B cell (primary cell): ENCODE results near the gene EGF. TPM values are rescaled to one million over a fixed set of nuclear protein-coding genes. Genes with fewer than 3 reads are reported as not detected.

ENCODE experiments used
- ATAC-seq: fragments of 200-7000 bp; cut with Tn5 transposase; one replicate; pipeline ENCODE4 v1.10.0; 2021; ENCODE audit warnings: low read depth, mild to moderate bottlenecking, moderate number of reproducible peaks, moderate library complexity
- CTCF ChIA-PET: fragments of 350-600 bp; sonication (Branson Sonifier 250); formaldehyde crosslinking; loops from one replicate; lab custom pipeline; 2021; ENCODE audit warnings: antibody characterized with exemption, inconsistent platforms; lab: Charles Lee
- POLR2A ChIA-PET: fragments of 350-600 bp; sonication (Branson Sonifier 250); formaldehyde crosslinking; loops from one replicate; lab custom pipeline; 2021; ENCODE audit warnings: antibody characterized with exemption; lab: Charles Lee
- DNase-seq: peaks from one replicate; pipeline ENCODE4 v3.0.0; 2013
- H2AFZ ChIP-seq: 2 replicates; pipeline ENCODE4 v1.6.1; 2012; ENCODE audit warnings: mild to moderate bottlenecking, low read depth, low read length; ENCODE audit not compliant: insufficient read depth, poor library complexity, severe bottlenecking
- H3K27ac ChIP-seq, 2 donors: 1 replicate in 1 of 2; 2 replicates in 1 of 2; pipeline ENCODE4 v1.5.1; 2012 to 2013; ENCODE audit warnings: low read length in 2 of 2, mild to moderate bottlenecking in 2 of 2, moderate library complexity in 1 of 2
- H3K27me3 ChIP-seq, 4 experiments: fragments of 200-600 bp in 1 of 4; sonication (generic) in 1 of 4; replicated peaks in 1 of 4; 1 replicate in 2 of 4; 2 replicates in 2 of 4; pipeline versions ENCODE4 v1.6.1 to v1.7.0; 2013 to 2016; ENCODE audit warnings: low read length in 3 of 4, mild to moderate bottlenecking in 2 of 4, mixed read lengths in 1 of 4, moderate library complexity in 1 of 4; ENCODE audit not compliant: insufficient read depth in 4 of 4, control insufficient read depth in 3 of 4; ENCODE audit errors: control extremely low read depth in 1 of 4
- H3K36me3 ChIP-seq, 2 experiments: replicated peaks in 1 of 2; 1 replicate in 1 of 2; 2 replicates in 1 of 2; pipeline versions ENCODE4 v1.6.1 to v1.7.1; 2013; ENCODE audit warnings: low read length in 1 of 2; ENCODE audit not compliant: insufficient read depth in 2 of 2, control insufficient read depth in 1 of 2; ENCODE audit errors: control extremely low read depth in 1 of 2, extremely low read depth in 1 of 2
- H3K4me1 ChIP-seq, 2 donors: fragments of 200-600 bp in 1 of 2; sonication (generic) in 1 of 2; 1 replicate in 1 of 2; 2 replicates in 1 of 2; pipeline versions ENCODE4 v1.5.1 to v1.6.1; 2013 to 2017; ENCODE audit warnings: low read length in 2 of 2; ENCODE audit not compliant: control insufficient read depth in 2 of 2, insufficient read depth in 2 of 2
- H3K4me2 ChIP-seq: replicated peaks from 2 replicates; pipeline ENCODE3; 2012; ENCODE audit warnings: mild to moderate bottlenecking, low read depth, low read length; ENCODE audit not compliant: poor library complexity, severe bottlenecking
- H3K4me3 ChIP-seq, 5 experiments: fragments of 200-600 bp in 1 of 5; sonication (generic) in 1 of 5; 1 replicate in 3 of 5; 2 replicates in 2 of 5; pipeline versions ENCODE4 v1.5.1 to v1.7.0; 2011 to 2016; ENCODE audit warnings: low read length in 4 of 5, mild to moderate bottlenecking in 4 of 5, low read depth in 2 of 5, control low read depth in 1 of 5, moderate library complexity in 1 of 5; ENCODE audit not compliant: insufficient read depth in 1 of 5; ENCODE audit errors: control extremely low read depth in 1 of 5, extremely low read depth in 1 of 5
- H3K79me2 ChIP-seq: fragments of 200-600 bp; sonication (generic); one replicate; pipeline ENCODE4 v1.6.0; 2016; ENCODE audit warnings: low read length; ENCODE audit not compliant: control insufficient read depth, insufficient read depth
- H3K9ac ChIP-seq: fragments of 200-600 bp; sonication (generic); 2 replicates; pipeline ENCODE4 v1.6.1; 2017; ENCODE audit warnings: mild to moderate bottlenecking, low read length, moderate library complexity
- H3K9me3 ChIP-seq, 3 donors: one replicate each; pipeline versions ENCODE4 v1.6.1 to v1.7.1; 2013; ENCODE audit warnings: low read length in 2 of 3; ENCODE audit not compliant: control insufficient read depth in 2 of 3, insufficient read depth in 1 of 3; ENCODE audit errors: control extremely low read depth in 1 of 3
- H4K20me1 ChIP-seq: 2 replicates; pipeline ENCODE4 v1.6.0; 2012; ENCODE audit warnings: mild to moderate bottlenecking, low read length; ENCODE audit not compliant: insufficient read depth, control insufficient read depth, poor library complexity, severe bottlenecking
- H3K27ac Mint-ChIP-seq: one replicate; pipeline ENCODE4 v1.8.0; 2021; ENCODE audit warnings: mixed read lengths
- H3K27me3 Mint-ChIP-seq: one replicate; pipeline ENCODE4 v1.8.0; 2021; ENCODE audit warnings: mixed read lengths
- H3K4me1 Mint-ChIP-seq: one replicate; pipeline ENCODE4 v1.8.0; 2021; ENCODE audit warnings: mixed read lengths
- H3K4me3 Mint-ChIP-seq: one replicate; pipeline ENCODE4 v1.8.0; 2021; ENCODE audit warnings: mixed read lengths
- H3K9me3 Mint-ChIP-seq: one replicate; pipeline ENCODE4 v1.8.0; 2022; ENCODE audit warnings: mixed read lengths; ENCODE audit not compliant: insufficient read depth
- EZH2 ChIP-seq: IDR thresholded peaks from 2 replicates; pipeline ENCODE4 v1.6.1; 2012; ENCODE audit warnings: borderline replicate concordance, low read depth, mild to moderate bottlenecking, moderate library complexity, low read length; ENCODE audit not compliant: insufficient read depth, poor library complexity, severe bottlenecking
- WGBS: methylation state at CpG from one replicate; pipeline ENCODE4 v1.1.5; 2013; ENCODE audit warnings: missing lambda C conversion rate; ENCODE audit not compliant: insufficient coverage; 5-methylcytosine and 5-hydroxymethylcytosine counted together
- intact Hi-C: fragments of 100-400 bp; cut with micrococcal nuclease; formaldehyde crosslinking; loops from one replicate; pipeline ENCODE4 v1.10.0; 2022
- polyA plus RNA-seq: library from polyadenylated mRNA; depleted of rRNA; stranded (reverse); fragments of >200 nt; gene quantifications from 2 replicates; pipeline ENCODE4 v1.2.3, GENCODE V29; 2012
- total RNA-seq, 2 donors: library from RNA; stranded (reverse); fragments of 120-200 nt in 1 of 2; gene quantifications; 1 replicate in 1 of 2; 2 replicates in 1 of 2; pipeline versions ENCODE4 v1.2.3 to v1.2.4, GENCODE V29; 2013 to 2022
- TF ChIP-seq, protein P1 (sequence below): fragments of 200-600 bp; IDR thresholded peaks from one replicate; pipeline ENCODE4 v1.8.0; 2022; ENCODE audit warnings: antibody characterized with exemption, mild to moderate bottlenecking

EGF gene
- total and polyA plus RNA-seq, 2 donors (not counting 1 experiment from before 2014, with no cell fraction given), result not detected

DNA sequence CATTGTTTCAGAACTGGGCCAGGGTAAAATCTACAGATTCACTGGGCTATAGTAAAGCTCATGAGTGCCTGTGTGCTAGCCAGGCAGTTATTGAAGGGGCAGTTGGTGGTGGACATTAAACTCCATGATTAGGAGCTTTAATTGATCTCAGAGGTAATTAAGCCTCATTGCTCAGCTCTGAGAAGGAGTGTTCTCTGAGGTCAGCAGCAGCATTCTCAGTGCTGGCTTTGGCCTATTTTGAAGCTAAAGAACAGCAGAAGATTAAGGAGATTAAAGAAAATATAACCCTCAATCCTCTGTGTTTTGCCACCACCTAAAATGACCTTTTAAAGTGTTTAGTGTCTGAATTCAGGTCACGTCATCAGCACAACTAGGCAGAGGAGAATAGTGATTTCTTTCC is 42.5 kb downstream of the EGF start:
- Histone ChIP-seq H4K20me1 (no peaks in the 10 kb centered on the region), H2AFZ (no peak overlapping the region), H3K27me3 (no peaks in the 10 kb centered on the region), H3K79me2 (no peaks in the 10 kb centered on the region), H3K9ac (no peak overlapping the region), H3K4me2 (no peak overlapping the region), H3K4me1 (no peaks in the 10 kb centered on the region), H3K4me3 (no peak overlapping the region), H3K9me3 (no peaks in the 10 kb centered on the region), H3K27ac (no peak overlapping the region), H3K36me3 (no peaks in the 10 kb centered on the region)
- ATAC-seq (no peak), DNase-seq (no peak)
- Mint-ChIP-seq H3K27me3 (peaks cover 7% of the 10 kb centered on the region), H3K27ac (no peak overlapping the region), H3K4me3 (no peak overlapping the region), H3K4me1 (no peaks in the 10 kb centered on the region), H3K9me3 (no peaks in the 10 kb centered on the region)
- no CpG with 5 or more reads among the region's 1 CpG for WGBS
- intact Hi-C loops, result no loop called here
- ChIA-PET CTCF (no interaction called here), POLR2A (no interaction called here)
- TF ChIP-seq, protein P1, sequence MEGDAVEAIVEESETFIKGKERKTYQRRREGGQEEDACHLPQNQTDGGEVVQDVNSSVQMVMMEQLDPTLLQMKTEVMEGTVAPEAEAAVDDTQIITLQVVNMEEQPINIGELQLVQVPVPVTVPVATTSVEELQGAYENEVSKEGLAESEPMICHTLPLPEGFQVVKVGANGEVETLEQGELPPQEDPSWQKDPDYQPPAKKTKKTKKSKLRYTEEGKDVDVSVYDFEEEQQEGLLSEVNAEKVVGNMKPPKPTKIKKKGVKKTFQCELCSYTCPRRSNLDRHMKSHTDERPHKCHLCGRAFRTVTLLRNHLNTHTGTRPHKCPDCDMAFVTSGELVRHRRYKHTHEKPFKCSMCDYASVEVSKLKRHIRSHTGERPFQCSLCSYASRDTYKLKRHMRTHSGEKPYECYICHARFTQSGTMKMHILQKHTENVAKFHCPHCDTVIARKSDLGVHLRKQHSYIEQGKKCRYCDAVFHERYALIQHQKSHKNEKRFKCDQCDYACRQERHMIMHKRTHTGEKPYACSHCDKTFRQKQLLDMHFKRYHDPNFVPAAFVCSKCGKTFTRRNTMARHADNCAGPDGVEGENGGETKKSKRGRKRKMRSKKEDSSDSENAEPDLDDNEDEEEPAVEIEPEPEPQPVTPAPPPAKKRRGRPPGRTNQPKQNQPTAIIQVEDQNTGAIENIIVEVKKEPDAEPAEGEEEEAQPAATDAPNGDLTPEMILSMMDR, result no peak
- TF ChIP-seq EZH2, result no peak

DNA sequence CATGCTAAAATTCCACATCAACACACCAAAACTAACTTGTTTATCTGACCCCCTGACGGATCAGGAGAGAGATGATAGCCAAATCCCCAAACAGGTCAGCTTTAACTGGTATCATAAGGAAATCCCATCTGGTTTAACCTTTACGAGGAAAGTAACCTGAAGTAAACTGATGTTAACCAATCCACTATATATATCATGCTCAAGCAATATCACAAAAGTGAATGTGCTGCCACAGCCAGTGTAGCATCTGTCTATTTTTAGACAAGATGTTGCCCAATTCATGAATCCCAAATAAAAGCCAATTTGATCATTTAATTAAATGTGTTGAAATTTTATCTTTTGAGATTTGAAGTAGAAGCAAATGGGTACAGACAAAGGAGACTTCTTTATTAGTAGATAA is 44.5 kb downstream of the EGF start:
- Mint-ChIP-seq H3K27ac (no peak overlapping the region), H3K4me1 (no peaks in the 10 kb centered on the region), H3K4me3 (no peak overlapping the region), H3K9me3 (no peaks in the 10 kb centered on the region), H3K27me3 (peaks cover 6% of the 10 kb centered on the region)
- no peak overlapping the region for H2AFZ ChIP-seq
- H3K4me3 ChIP-seq, result no peak overlapping the region
- H3K4me2 ChIP-seq, result no peak overlapping the region
- H3K9ac ChIP-seq, result no peak overlapping the region
- H3K27ac ChIP-seq, result no peak overlapping the region
- H4K20me1 ChIP-seq, result no peaks in the 10 kb centered on the region
- H3K36me3 ChIP-seq, result no peaks in the 10 kb centered on the region
- H3K9me3 ChIP-seq, result no peaks in the 10 kb centered on the region
- CTCF ChIA-PET, result no interaction called here
- no peaks in the 10 kb centered on the region for H3K79me2 ChIP-seq
- 83% methylated on average over 2 of the region's 2 CpGs for WGBS
- peaks cover 0 to 3% (median 0%) of the 10 kb centered on the region in 4 experiments for H3K27me3 ChIP-seq
- no peaks in the 10 kb centered on the region for H3K4me1 ChIP-seq
- ATAC-seq (no peak), DNase-seq (no peak)
- intact Hi-C loops, result no loop called here
- POLR2A ChIA-PET, result no interaction called here
- TF ChIP-seq, protein P1, result no peak
- no peak for TF ChIP-seq EZH2
